Hematopoietic multipotent progenitor cell treated with erythropoietin and hydrocortisone succinate and interleukin-3 and kit ligand, for 4 days (in vitro differentiated cells): ENCODE data around the gene CLIC1.

ENCODE experiments used
- DNase-seq: peaks from one replicate; pipeline ENCODE4 v3.0.0-alpha.2; 2015

The CLIC1 gene

GRCh38 chr6:31736021-31736767 lies at the start of gene CLIC1:
CLIC1 (minus strand) TSS chr6:31736530; CDS start chr6:31736300, 230 bp downstream.
- DNase-seq: peak; percentile 94

GRCh38 chr6:31785475-31785874 lies 49.1 kb upstream of the CLIC1 start:
- no peak for DNase-seq

GRCh38 chr6:31784098-31784925 lies 48.0 kb upstream of the CLIC1 start:
- DNase-seq: peak; percentile 48

DNA sequence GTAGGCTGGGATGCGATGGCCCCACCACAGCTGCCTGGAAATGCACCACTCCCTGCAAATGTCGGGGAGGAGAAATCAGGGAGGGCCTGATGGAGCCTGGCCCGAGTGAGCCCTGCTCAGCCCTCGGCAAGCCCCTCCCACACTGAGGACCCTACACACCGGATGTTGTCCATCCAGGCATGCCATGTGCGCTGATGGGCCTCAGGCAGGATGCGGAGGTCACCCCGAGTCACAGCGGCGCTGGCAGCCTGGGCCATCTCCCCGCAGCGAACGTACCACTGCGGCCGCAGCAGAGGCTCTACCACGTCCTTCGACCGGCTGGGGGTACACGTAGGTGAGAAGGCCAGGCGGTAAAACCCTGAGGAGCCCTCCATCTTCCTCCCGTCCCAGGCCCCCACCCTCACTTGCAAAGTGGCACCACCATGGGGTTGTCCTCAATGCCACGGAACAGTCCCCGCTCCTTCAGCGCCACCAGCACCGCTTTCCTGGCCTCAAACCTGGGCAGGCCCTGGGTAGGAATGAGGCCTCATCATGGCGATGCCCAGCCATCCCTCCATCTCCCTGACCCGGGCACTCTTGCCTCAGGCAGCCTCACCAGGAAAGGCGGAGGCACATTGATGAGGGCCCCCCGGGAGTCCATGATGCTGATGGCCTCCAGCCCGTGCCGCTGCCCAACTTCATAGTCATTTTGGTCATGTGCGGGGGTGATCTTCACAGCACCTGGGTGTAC lies 46.0 kb upstream of the CLIC1 start:
- no peak for DNase-seq

GRCh38 chr6:31781244-31782125 lies 45.2 kb upstream of the CLIC1 start:
- DNase-seq: no peak

DNA sequence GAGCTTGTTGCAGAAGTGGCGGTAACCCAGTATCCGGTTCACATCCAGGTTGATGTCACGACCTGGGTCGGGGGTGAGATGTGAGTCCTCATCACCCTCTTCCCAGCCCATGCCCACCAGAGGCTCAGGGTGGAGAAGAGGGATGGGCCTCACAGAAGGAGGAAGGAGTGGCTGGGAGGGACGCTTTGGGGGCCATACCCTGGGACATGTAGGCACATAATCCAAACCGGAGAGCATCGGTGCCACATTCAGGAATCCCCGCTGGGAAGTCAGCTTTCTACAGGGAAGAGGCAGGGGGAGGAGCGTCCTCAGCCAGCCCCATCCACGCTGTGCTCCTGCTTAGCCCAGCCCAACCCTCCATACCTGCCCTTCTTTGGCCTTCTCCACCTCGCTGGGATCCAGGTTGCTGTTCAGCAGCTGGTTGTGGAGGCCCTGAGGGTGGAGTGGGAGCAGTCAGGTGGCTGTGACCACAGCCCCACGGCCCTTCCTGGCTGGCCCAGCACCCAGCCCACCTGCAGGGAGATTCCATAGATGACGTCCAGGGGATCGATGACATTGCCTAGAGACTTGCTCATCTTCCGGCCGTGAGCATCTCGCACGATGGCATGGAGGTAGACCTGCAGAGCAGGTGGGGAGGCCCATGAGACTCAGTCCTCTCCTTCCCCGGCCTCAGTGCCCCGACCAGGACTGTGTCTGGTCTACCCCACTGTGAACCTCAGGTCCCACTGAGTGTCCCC lies 44.3 kb upstream of the CLIC1 start:
- no peak for DNase-seq

- DNase-seq: no peak
These were observed 43.6 kb upstream of the CLIC1 start for GRCh38 chr6:31779908-31780307.

- no peak for DNase-seq
These were observed 42.9 kb upstream of the CLIC1 start for GRCh38 chr6:31778999-31779885.

DNA sequence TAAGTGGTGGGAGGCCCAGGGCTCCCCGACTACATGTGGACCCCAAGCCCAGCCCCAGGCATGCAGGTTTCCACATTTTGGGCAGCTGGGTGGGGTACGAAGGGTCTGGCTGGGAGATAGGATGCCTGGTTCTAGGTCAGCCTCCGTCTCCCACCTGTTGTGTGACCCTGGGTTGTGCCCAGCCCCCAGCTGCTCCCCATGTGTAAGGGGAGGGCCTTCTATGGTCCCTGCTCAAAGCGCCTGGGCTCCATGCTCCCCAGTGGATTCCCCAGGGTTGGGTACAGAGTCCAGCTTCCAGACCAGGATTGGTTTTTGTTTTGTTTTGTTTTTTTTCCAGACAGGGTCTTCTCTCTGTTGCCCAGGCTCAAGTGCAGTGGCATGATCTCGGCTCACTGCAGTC lies 41.9 kb upstream of the CLIC1 start:
- DNase-seq: no peak

DNA sequence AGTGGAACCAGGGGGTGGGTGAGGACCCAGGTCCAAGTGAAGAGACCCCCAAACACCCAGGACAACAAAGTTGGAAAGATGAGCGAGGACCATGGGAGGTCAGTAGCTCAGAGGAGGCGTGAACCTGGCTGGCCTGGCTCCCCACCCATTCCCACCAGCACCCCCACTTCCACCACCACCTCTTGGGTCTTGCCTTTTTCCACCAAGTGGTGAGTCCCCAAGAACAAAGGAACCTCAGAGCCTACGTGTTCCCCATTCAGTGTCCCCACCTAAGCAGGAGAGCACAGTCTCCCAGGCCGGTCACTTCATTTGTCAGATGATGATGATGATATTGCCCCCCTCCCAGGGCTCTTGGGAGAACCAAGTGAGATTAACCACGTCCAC lies 41.3 kb upstream of the CLIC1 start:
- DNase-seq: no peak

DNA sequence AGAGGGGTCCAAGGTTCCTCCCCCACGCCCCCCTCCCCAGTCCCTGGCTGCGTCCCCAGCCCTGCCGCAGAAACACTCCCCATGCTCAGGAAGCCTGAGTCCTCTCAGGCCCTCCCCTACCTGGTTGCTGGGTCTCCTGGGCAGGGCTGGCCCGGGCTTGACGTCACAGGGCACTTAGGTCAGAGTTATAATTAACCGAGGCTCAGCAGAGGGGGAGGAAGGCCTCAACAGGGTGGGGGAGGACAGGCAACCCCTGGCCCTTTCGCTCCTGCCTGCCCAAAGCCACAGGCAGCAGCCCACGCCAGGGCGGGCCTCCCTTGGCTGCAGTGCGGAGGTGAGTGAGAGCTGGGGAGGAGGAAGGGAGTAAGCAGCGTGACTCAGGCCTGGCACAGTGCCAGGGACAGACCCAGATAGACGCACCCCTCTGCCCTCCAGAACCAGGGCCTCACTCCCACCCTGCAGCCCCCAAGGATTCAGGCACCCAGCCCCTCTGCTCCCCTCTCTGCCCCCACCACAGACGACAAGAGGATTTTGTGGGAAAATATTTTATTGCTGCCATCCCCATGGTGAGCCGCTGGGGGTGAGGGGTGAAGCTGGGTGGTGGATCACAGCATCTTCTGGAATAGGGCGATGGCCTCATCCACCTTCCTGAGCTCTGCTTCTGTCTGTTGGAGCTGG lies 40.8 kb upstream of the CLIC1 start, which contains the start of gene VWA7:
VWA7 (minus strand) TSS at position 340 of the 678 bp plus-strand sequence. CDS start 549 bp downstream, outside the sequence.
- peak; percentile 91 for DNase-seq

DNA sequence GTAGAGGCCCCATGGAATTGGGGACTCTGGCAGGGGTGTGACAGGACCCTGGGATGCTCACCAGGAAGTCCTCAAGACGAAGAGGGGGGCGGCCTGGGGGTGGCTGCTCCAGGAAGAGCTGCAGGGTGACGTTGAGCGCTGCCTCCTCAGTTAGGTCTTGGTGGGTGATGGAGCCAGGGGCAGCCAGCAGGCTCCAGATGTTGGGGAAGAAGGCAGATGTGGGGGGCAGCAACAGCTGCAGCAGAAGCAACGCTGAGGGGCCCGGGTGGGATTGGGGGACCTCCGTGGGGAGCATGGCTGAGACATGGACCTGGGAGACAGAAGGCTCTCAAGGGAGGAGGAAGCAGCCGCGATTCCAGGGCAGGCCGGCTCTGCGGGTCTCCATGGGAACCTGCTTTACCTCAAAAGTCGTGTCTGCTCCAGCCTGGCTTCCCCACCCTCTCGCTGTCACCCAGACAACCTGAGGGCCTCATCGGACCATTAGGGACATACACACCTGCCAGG lies 40.2 kb upstream of the CLIC1 start:
- peak; percentile 54 for DNase-seq

DNA sequence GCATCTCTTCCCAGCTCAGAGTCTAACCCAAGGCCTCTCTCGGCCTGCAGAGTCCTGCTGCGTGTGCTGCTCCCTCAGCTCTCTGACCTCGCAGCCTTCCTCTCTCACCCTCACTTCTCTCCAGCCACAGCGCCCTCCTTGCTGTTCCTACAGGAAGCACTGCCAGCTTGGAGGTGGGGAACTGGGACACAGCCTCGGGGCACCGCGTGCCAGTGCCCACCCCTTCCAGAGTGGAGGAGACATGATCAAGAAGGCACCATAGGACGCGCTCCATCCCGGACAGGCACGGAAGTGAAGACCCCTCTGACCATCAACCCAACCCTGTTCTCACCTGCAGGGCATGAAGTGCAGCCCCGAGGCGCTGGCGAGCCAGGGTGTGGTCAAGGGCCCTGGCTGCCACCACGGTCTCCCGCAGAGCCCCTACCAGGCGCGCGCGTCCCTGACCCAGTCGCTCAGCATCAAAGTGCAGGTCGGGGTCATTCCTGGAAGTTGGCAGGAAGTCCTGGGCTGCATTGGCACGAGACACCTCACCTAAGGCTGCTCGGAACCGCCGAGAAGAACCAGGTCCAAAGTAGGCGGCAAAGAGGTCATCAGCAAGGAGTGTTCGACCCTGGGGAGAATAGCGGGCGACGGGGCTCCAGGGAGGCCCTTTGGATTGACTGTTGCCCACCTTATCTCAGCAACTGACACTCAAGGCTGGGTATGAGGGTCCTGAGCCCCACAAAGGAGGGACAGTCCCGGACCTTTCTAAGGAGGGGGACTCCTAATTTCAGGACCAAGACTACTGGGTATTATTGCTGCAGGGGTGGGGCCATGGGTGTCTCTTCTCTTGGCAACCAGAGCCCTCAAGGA lies 39.5 kb upstream of the CLIC1 start:
- DNase-seq: no peak

DNA sequence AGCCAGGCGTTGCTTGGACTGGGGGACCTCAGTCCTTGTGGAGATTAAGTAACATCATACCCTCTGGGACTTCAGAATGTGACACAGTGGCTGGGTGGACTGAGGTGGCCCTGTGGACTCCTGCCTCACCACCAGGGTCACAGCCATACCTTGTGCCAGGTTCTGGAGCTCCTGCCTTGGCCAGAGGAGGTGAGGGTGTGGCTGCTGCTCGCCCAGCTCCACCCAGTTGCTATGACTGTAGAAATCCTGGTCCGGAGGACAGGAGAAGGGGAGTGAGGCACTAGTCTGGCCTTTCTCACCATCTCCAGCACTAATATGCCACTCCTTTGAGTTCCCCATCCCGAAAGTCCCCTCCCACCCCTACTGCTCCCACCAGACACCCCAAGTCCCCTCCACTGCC lies 38.9 kb upstream of the CLIC1 start:
- DNase-seq: no peak

DNA sequence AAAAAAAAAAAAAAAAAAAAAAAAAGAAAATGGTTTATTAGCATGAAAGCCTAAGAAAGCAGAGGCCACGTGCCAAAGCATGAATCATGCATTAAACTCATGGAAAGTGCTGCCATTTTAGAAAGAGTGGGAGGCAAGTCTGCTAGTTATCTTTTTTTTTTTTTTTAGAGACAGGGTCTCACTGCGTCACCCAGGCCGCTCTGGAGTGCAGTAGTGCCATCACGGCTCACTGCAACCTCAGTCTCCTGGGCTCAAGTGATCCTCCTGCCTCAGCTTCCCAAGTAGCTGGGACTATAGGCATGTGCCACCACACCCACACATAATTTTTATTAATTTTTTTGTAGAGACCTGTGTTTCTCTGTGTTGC lies 35.6 kb upstream of the CLIC1 start:
- peak; percentile 46 for DNase-seq

DNA sequence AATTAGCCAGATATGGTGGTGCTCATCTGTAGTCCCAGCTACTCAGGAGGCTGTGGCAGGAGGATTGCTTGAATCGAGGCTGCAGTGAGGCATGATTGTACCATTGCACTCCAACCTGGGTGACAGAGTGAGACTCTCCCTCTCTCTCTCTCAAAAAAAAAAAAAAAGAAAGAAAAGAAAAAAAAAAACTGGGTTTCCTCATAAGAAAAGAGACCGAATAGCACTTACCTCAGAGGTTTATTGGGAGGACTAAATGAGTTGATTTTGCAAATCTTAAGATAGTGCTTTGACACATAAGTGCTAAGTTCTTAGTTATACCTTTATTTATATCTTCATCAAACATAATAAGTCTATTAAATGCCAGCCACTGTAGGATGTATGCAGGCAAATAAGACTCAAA lies 34.5 kb upstream of the CLIC1 start:
- DNase-seq: no peak

- peak; percentile 93 for DNase-seq
These were observed 33.5 kb upstream of the CLIC1 start for GRCh38 chr6:31769684-31770371.
